GM18907 (cell line): ENCODE data around the gene EIF4ENIF1.
"Not testable (repeated sequence)": the region's sequence is repeated elsewhere in the genome, so short reads cannot be mapped to it uniquely, and the experiment has no call there.

Experiments
- ATAC-seq: cut with Tn5 transposase; IDR thresholded peaks from one replicate; pipeline ENCODE4 v1.9.1; 2021; ENCODE audit warnings: mild to moderate bottlenecking, moderate library complexity; ENCODE audit not compliant: unreplicated experiment

Gene EIF4ENIF1

DNA sequence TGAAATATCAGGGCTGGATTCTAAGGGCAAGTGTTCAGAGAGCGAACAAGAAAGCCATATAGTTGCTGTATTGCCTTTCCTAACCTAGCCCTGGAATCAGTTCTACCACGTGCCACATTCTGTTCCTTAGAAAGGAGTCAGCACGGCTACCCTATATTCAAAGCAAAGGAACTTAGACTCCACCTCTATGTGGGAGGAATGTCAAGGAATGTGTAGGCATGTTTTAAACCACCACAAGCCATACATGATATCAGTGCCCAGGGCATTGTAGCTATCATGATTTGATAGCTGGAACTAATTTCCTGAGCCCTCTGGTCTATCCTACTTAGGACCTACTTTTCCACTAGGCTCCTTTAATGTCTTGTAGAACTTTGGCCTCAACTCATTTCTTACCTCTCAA is 2.5 kb upstream of the EIF4ENIF1 start:
- no peak for ATAC-seq

DNA sequence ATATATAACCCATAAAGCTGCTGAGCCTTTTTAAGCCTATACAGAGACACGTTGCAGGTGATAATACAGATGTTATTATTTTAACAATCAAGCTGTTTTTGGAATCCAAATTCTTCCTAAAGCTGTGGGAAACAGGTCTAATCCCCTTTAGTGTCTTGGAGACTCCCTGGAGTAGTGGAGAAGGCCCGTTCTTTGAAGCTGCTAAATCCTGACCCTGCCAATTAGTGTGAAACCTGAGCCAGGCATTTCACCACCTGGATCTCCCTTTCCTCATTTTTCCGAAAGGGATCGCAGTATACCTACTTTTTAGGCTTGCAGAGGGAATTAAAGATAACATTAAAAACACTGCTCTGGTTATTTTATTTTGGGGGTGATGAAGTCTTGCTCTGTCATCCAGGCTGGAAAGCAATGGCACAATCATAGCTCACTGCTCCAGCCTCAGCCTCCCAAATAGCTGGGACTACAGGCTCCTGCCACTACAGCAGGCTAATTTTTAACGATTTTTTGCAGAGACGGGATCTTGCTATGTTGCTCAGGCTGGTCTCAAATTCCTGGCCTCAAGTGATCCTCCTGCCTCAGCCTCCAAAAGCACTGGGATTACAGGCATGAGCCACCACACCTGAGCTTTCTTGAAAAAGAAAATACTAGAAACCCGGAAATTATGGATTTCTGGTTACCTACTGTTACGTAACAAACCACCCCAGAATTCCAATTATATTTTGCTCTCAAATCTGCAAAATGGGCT is 1.7 kb upstream of the EIF4ENIF1 start:
- ATAC-seq: no peak

- ATAC-seq: peak; percentile 55
Observed at GRCh38 chr22:31490496-31490925, 869 bp upstream of the EIF4ENIF1 start.

GRCh38 chr22:31488988-31489617 is 539 bp downstream of the EIF4ENIF1 start:
- ATAC-seq: peak; percentile 20

DNA sequence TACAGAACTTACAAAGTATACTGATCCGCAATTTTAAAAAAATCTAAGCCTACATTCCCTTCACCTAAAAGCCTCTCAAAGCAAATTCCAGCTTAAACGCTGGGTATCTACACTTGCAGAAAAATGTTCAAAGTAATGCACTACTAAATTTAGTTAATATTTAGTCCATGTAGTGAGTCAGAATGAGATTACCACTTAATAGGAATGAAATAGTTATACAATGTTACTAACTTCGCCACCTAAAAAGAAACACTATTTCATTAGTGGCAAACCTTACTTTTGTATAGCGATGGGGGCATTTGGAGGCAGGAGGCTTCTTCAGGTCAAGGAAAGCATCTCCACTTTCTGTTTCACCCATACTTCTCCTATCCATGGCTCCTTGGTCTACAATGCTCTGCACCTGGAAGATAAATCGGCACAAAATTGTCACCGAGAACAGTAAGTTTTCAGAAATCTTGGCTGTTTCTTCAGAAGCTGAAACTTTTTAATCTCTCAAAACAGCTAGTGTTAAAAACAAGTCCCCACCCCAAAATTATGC is 1.2 kb downstream of the EIF4ENIF1 start:
- no peak for ATAC-seq

DNA sequence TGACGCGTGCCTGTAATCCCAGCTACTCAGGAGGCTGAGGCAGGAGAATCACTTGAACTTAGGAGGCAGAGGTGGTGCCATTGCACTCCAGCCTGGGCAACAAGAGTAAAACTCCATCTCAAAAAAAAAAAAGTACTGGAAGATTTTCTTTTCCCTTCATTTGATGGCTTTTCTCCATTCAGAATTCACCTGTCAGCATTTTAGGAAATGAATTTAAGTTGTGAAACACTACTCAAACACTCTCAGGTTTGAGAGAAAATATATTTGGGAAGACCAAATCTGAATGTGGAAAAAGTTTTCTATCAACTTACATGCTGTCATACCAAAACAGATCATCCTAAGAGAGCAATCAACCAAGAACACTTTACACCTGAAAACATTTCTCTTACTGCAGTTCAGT is 2.7 kb downstream of the EIF4ENIF1 start:
- no peak for ATAC-seq

DNA sequence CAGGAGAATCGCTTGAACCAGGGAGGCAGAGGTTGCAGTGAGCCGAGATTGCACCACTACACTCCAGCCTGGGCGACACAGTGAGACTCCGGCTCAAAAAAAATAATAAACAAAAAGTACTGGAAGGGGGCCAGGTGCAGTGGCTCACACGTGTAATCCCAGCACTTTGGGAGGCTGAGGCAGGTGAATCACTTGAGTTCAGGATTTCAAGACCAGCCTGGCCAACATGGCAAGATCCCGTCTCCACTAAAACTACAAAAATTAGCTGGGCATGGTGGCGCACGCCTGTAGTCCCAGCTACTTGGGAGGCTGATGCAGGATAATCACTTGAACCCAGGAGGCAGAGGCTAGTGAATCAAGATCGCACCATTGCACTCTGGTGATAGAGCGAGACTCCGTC is 3.3 kb downstream of the EIF4ENIF1 start:
- not testable (repeated sequence) for ATAC-seq

GRCh38 chr22:31482470-31482869 is 7.2 kb downstream of the EIF4ENIF1 start:
- ATAC-seq: not testable (repeated sequence)

- ATAC-seq: no peak
Observed at GRCh38 chr22:31481129-31481528, 8.5 kb downstream of the EIF4ENIF1 start.

DNA sequence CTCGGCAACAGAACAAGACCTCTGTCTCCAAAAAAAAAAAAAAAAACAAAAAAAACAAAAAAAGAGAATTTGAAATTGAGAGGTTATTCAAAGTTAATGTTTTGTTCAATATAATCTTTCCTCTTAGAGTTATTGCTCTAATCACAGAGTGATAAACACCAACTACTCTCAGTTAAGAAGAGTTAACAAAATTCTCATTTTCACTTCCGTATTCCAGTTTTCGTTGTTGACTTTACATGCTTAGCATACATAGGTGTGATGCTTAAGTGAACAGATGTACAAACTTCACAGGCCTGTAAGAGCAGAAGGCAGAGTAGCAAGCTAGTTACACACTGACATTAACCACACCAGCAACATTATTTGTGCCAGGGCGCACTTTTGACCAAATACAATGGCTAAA is 12.3 kb downstream of the EIF4ENIF1 start:
- ATAC-seq: peak; percentile 68

GRCh38 chr22:31475800-31476199 is 13.8 kb downstream of the EIF4ENIF1 start:
- ATAC-seq: no peak

- no peak for ATAC-seq
Observed at GRCh38 chr22:31474743-31475142, 14.9 kb downstream of the EIF4ENIF1 start.

DNA sequence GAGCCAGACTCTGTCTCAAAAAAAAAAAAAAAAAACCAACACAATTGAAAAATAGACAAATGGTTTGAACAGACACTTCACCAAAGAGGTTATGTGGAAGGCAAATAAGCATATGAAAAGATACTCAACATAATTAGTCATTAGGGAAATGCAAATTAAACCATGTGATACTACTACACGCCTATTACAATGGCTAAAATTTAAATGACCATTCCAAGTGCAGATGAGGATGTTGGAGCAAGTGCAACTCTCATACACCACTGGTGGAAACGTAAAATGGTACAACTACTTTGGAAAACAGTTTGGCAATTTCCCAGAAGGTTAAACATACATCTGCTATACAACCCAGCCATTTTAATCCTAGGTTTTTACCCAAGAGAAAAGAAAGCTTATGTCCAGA is 24.3 kb downstream of the EIF4ENIF1 start:
- ATAC-seq: no peak

GRCh38 chr22:31461699-31462098 is 27.9 kb downstream of the EIF4ENIF1 start:
- no peak for ATAC-seq

DNA sequence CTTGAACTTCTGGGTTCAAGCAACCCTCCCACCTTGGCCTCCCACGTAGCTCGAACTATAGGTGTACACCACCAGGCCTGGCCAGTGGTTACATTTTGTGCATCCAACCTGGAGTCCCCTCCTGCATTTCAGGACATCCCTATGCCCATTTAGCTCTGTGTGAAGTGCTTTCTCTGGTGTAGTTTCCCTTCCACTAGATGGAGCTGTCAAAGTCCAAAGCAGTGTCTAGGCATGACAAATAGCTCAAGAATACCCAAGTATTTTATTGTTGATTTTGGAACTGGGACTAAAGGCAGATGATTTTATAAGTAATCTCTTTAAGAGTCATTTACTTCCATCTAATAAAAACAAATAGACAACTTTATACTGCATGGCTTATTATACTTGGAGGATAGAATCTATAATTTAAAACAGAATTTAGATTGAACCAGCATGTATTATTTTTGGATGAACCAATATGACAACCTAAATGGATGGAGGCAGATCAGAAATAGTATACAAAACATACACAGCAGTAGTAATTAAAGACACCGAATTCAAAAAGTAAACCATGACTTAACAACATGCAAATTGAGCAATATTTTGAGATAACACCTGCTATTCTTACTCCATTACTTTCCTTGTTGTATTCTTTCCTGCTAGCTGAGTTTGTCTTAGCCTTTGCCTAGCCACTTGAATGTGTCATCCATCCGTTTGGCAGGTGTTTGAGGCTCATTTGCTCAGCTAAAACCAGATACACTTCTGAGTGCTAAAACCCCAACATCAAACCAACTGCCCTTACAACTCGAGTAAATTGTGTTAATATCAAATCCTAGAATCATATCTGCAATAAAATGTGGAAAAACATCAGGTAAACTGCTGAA is 37.7 kb downstream of the EIF4ENIF1 start:
- no peak for ATAC-seq

- no peak for ATAC-seq
Observed at GRCh38 chr22:31449506-31449905, 40.1 kb downstream of the EIF4ENIF1 start.

DNA sequence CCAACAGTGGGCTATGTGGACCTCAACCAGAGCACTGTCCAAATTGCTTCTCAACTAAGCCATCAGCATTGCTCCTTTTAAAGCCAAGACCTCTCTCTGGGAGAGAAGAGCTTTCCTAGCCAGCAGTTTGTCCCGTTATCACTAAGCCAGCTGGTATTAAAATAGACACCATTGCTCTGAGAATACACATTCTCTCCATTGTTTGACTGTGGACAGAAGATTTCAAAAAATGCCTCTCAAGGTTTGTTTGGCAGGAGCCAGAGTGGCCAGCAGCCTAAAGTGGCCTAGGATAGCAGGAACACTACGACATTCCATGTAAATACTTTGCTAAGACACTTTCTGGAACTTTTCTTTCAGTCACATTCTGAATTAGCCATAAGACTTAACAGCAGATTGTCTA is 41.3 kb downstream of the EIF4ENIF1 start:
- ATAC-seq: no peak

GRCh38 chr22:31447337-31447736 is 42.3 kb downstream of the EIF4ENIF1 start:
- ATAC-seq: no peak

DNA sequence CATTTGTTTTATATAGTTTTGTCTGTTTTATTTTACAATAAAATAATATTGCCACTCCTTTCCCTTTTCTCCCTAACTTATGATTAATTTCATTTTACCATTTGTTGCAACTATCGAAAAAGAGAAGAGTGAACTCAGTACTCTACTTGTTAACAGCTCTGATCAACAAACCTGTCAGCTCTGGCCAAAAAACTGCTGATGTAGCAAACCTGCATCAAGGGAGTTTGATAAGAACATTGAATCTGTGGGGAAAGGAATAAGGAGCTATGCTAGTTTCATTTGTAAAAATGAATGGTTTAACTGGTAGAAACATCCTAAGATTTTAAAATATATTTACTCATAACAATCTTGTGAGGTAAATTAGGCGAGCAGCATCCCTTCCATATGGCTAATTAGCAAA is 42.9 kb downstream of the EIF4ENIF1 start:
- no peak for ATAC-seq

- ATAC-seq: no peak
Observed at GRCh38 chr22:31446208-31446607, 43.4 kb downstream of the EIF4ENIF1 start.

- ATAC-seq: no peak
Observed at GRCh38 chr22:31445642-31446041, 44.0 kb downstream of the EIF4ENIF1 start.
